Keratinocyte (primary cell): ENCODE measurements around the gene SGO2. TPM values are rescaled to one million over a fixed set of nuclear protein-coding genes. Genes with fewer than 3 reads are reported as not detected.
"Not testable (repeated sequence)": the region's sequence is repeated elsewhere in the genome, so short reads cannot be mapped to it uniquely, and the experiment has no call there.

Source experiments
- DNase-seq: peaks from one replicate; pipeline ENCODE4 v3.0.0-alpha.2; 2011; ENCODE audit warnings: low read depth, missing footprints, low spot score
- FAIRE-seq: peaks from 2 replicates; lab custom pipeline; 2011; peaks lifted over from hg19 to GRCh38; lab: Jason Lieb, UNC
- H2AFZ ChIP-seq: 2 replicates; pipeline ENCODE4 v1.6.0; 2012; ENCODE audit warnings: low read length, control low read depth, inconsistent platforms; ENCODE audit not compliant: control insufficient read depth
- H3K27ac ChIP-seq: 2 replicates; pipeline ENCODE4 v1.5.1; 2011; ENCODE audit warnings: low read length; ENCODE audit not compliant: control insufficient read depth, insufficient read depth
- H3K27me3 ChIP-seq: 3 replicates; pipeline ENCODE4 v1.6.0; 2011; ENCODE audit warnings: low read length; ENCODE audit not compliant: control insufficient read depth, insufficient read depth; ENCODE audit errors: extremely low read depth
- H3K36me3 ChIP-seq, 2 experiments: 2 replicates in 1 of 2; 3 replicates in 1 of 2; pipeline ENCODE4 v1.5.1; 2011; ENCODE audit warnings: low read length in 2 of 2, mild to moderate bottlenecking in 1 of 2; ENCODE audit not compliant: control insufficient read depth in 2 of 2, insufficient read depth in 2 of 2; ENCODE audit errors: extremely low read depth in 1 of 2
- H3K4me1 ChIP-seq: 3 replicates; pipeline ENCODE4 v1.5.1; 2011; ENCODE audit warnings: low read length; ENCODE audit not compliant: control insufficient read depth, insufficient read depth; ENCODE audit errors: extremely low read depth
- H3K4me2 ChIP-seq: 3 replicates; pipeline ENCODE4 v1.6.0; 2011; ENCODE audit warnings: low read depth, low read length; ENCODE audit not compliant: control insufficient read depth, insufficient read depth; ENCODE audit errors: extremely low read depth
- H3K4me3 ChIP-seq, 3 experiments: fragments of 200-600 bp in 1 of 3; sonication (generic) in 1 of 3; 2 replicates in 2 of 3; 3 replicates in 1 of 3; pipeline ENCODE4 v1.5.1; 2011 to 2016; ENCODE audit warnings: low read length in 3 of 3, mild to moderate bottlenecking in 3 of 3, control low read depth in 2 of 3, inconsistent platforms in 1 of 3, low read depth in 1 of 3, mixed read lengths in 1 of 3, mixed run types in 1 of 3, moderate library complexity in 1 of 3; ENCODE audit not compliant: control insufficient read depth in 2 of 3, insufficient read depth in 2 of 3; ENCODE audit errors: extremely low read depth in 1 of 3
- H3K79me2 ChIP-seq: 2 replicates; pipeline ENCODE4 v1.6.0; 2012; ENCODE audit warnings: low read length; ENCODE audit not compliant: control insufficient read depth, insufficient read depth
- H3K9ac ChIP-seq: 3 replicates; pipeline ENCODE4 v1.6.0; 2011; ENCODE audit warnings: low read length; ENCODE audit not compliant: control insufficient read depth, insufficient read depth; ENCODE audit errors: extremely low read depth
- H3K9me1 ChIP-seq: 3 replicates; pipeline ENCODE4 v1.6.0; 2011; ENCODE audit warnings: low read length; ENCODE audit not compliant: control insufficient read depth, insufficient read depth; ENCODE audit errors: extremely low read depth
- H3K9me3 ChIP-seq: 2 replicates; pipeline ENCODE4 v1.5.1; 2012; ENCODE audit warnings: low read depth, low read length; ENCODE audit not compliant: control insufficient read depth
- H4K20me1 ChIP-seq: 3 replicates; pipeline ENCODE4 v1.6.0; 2011; ENCODE audit warnings: low read length; ENCODE audit not compliant: control insufficient read depth, insufficient read depth; ENCODE audit errors: extremely low read depth
- EZH2 ChIP-seq: IDR thresholded peaks from one replicate; pipeline ENCODE4 v1.6.1; 2012; ENCODE audit warnings: inconsistent platforms, mild to moderate bottlenecking, low read length, moderate library complexity
- dilution Hi-C: fragments of 300-500 bp; cut with MboI; formaldehyde crosslinking; loops from one replicate; pipeline ENCODE4 v1.7.0; 2020; ENCODE audit warnings: low sequenced_read_pairs; ENCODE audit not compliant: extremely low pct_ligation_motif_present
- polyA plus RNA-seq, 5 experiments: library from polyadenylated mRNA; depleted of rRNA in 3 of 5; stranded (reverse) in 3 of 5; stranded (forward) in 1 of 5; unstranded in 1 of 5; fragments of >200 nt; gene quantifications; 1 replicate in 1 of 5; 2 replicates in 3 of 5; 3 replicates in 1 of 5; pipeline versions ENCODE4 v1.2.1 to v1.2.3, GENCODE V29; 2011 to 2012; ENCODE audit warnings: missing spikeins in 2 of 5, low read depth in 1 of 5, low replicate concordance in 1 of 5
- TF ChIP-seq, protein P1 (sequence below), 3 experiments: IDR thresholded peaks in 1 of 3; conservative IDR thresholded peaks in 1 of 3; optimal IDR thresholded peaks in 1 of 3; 2 replicates in 2 of 3; 3 replicates in 1 of 3; pipeline versions ENCODE3 to v1.5.1; 2011; ENCODE audit warnings: low read length in 3 of 3, mild to moderate bottlenecking in 3 of 3, moderate library complexity in 2 of 3, control low read depth in 1 of 3, inconsistent platforms in 1 of 3; ENCODE audit not compliant: insufficient read depth in 2 of 3; ENCODE audit errors: extremely low read depth in 1 of 3

Gene SGO2
- polyA plus RNA-seq, 1 donor (not counting 4 experiments of a cell fraction or from before 2014, with no cell fraction given), result 8.6 TPM

DNA sequence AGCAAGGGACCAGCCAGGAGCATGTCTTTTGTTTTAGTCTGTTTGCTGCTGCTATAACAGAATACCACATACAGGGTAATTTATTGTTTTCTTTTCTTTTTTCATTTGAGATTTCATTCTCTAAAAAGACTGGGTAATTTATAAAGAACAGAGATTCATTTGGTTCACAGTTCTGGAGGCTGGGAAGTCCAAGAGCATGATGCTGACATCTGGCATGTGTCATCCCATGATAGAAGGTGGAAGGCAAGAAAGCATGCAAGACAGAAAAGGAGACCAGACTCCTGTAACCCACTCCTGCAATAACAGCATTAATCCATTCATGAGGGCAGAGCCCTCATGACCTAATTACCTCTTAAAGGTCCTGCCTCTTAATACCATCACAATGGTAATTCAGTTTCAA, 14.8 kb downstream of the SGO2 start:
- no peaks in the 10 kb centered on the region for H4K20me1 ChIP-seq
- FAIRE-seq, result no peak
- no peak overlapping the region for H3K27ac ChIP-seq
- peaks cover 0 to 3% of the 10 kb centered on the region in 2 experiments for H3K36me3 ChIP-seq
- no peaks in the 10 kb centered on the region for H3K4me1 ChIP-seq
- no peak overlapping the region for H3K9ac ChIP-seq
- no peak overlapping the region for H3K4me2 ChIP-seq
- no peak for DNase-seq
- no peak overlapping the region for H2AFZ ChIP-seq
- H3K4me3 ChIP-seq, result no peak overlapping the region
- no peaks in the 10 kb centered on the region for H3K9me1 ChIP-seq
- no peaks in the 10 kb centered on the region for H3K27me3 ChIP-seq
- no peaks in the 10 kb centered on the region for H3K79me2 ChIP-seq
- no peak for TF ChIP-seq EZH2
- TF ChIP-seq, protein P1, sequence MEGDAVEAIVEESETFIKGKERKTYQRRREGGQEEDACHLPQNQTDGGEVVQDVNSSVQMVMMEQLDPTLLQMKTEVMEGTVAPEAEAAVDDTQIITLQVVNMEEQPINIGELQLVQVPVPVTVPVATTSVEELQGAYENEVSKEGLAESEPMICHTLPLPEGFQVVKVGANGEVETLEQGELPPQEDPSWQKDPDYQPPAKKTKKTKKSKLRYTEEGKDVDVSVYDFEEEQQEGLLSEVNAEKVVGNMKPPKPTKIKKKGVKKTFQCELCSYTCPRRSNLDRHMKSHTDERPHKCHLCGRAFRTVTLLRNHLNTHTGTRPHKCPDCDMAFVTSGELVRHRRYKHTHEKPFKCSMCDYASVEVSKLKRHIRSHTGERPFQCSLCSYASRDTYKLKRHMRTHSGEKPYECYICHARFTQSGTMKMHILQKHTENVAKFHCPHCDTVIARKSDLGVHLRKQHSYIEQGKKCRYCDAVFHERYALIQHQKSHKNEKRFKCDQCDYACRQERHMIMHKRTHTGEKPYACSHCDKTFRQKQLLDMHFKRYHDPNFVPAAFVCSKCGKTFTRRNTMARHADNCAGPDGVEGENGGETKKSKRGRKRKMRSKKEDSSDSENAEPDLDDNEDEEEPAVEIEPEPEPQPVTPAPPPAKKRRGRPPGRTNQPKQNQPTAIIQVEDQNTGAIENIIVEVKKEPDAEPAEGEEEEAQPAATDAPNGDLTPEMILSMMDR (optimal IDR thresholded peaks at IDR 0.05 in 1 of 3, IDR thresholded peaks at IDR 0.05 in 1 of 3, conservative IDR thresholded peaks at IDR 0.05 in 1 of 3; ENCODE audit: extremely low read depth in 1 of 3, insufficient read depth in 2 of 3, low read length in 3 of 3), result no peak
- dilution Hi-C loops, result no loop called here
- H3K9me3 ChIP-seq, result no peaks in the 10 kb centered on the region

DNA sequence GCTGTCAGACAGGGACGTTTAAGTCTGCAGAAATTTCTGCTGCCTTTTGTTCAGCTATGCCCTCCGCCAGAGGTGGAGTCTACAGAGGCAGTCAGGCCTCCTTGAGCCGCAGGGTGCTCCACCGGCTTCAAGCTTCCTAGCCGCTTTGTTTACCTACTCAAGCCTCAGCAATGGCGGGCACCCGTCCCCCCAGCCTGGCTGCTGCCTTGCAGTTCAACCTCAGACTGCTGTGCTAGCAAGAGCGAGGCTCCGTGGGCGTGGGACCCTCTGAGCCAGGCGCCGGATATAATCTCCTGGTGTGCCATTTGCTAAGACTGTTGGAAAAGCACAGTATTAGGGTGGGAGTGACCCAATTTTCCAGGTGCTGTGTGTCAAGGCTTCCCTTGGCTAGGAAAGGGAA, 40.6 kb downstream of the SGO2 start:
- H3K27ac ChIP-seq, H3K4me2 ChIP-seq, FAIRE-seq, H3K9ac ChIP-seq, H3K9me3 ChIP-seq, H3K4me1 ChIP-seq, H3K27me3 ChIP-seq, H4K20me1 ChIP-seq, H3K79me2 ChIP-seq, H3K9me1 ChIP-seq, dilution Hi-C loops, DNase-seq, H3K36me3 ChIP-seq, H2AFZ ChIP-seq, H3K4me3 ChIP-seq: not testable (repeated sequence)

DNA sequence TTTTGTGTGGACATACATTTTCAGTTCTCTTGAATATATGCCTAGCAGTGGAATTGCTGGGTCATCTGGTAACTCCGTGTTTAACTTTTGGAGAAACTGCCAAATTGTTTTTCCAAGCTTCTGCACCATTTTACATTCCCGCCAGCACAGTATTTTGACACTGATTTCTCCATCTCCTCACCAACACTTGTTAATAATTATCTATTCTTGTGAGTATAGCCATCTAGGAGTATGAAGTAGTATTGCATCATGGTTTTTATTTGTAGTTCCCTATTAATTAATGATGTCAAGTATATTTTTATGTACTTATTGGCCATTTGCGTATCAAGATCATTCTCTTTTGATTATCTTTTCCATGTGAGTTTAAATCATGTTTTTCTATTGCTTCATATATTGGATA, 41.9 kb downstream of the SGO2 start:
- no peak for FAIRE-seq
- Histone ChIP-seq H3K9ac (no peak overlapping the region), H3K9me3 (no peaks in the 10 kb centered on the region), H3K27ac (no peak overlapping the region), H3K4me1 (no peaks in the 10 kb centered on the region), H2AFZ (no peak overlapping the region), H3K4me2 (no peak overlapping the region), H3K36me3 (no peaks in the 10 kb centered on the region), H3K9me1 (no peaks in the 10 kb centered on the region), H3K4me3 (no peak overlapping the region), H3K79me2 (no peaks in the 10 kb centered on the region), H4K20me1 (no peaks in the 10 kb centered on the region), H3K27me3 (no peaks in the 10 kb centered on the region)
- dilution Hi-C loops, result no loop called here
- TF ChIP-seq, protein P1 (optimal IDR thresholded peaks at IDR 0.05 in 1 of 3, IDR thresholded peaks at IDR 0.05 in 1 of 3, conservative IDR thresholded peaks at IDR 0.05 in 1 of 3; ENCODE audit: extremely low read depth in 1 of 3, insufficient read depth in 2 of 3, low read length in 3 of 3), result no peak
- no peak for TF ChIP-seq EZH2
- DNase-seq, result no peak
